Stimulated activated CD4-positive, alpha-beta T cell treated with anti-CD3 and anti-CD28 coated beads, Interleukin-1b, Interleukin-23, amount 100 ng/mL, for 4 hours (primary cell): ENCODE measurements around the gene TSR3.
"Not testable (repeated sequence)": the region's sequence is repeated elsewhere in the genome, so short reads cannot be mapped to it uniquely, and the experiment has no call there.

Experiments
- DNase-seq, 2 donors: peaks; one replicate each; pipeline ENCODE4 v3.0.0-alpha.2; 2020; ENCODE audit warnings: low read depth in 2 of 2

The TSR3 gene

GRCh38 chr16:1337486-1337885, 14.2 kb downstream of the TSR3 start:
- no peak for DNase-seq

- DNase-seq: no peak
Observed at GRCh38 chr16:1336619-1337018, 15.1 kb downstream of the TSR3 start.

- no peak for DNase-seq
Observed at GRCh38 chr16:1335996-1336395, 15.7 kb downstream of the TSR3 start.

GRCh38 chr16:1335211-1335971, 16.3 kb downstream of the TSR3 start:
- DNase-seq: no peak

GRCh38 chr16:1334739-1335138, 16.9 kb downstream of the TSR3 start:
- no peak for DNase-seq

GRCh38 chr16:1333854-1334700, 17.6 kb downstream of the TSR3 start:
- DNase-seq: no peak

- DNase-seq: peak in 1 of 2 donors; percentile 40
Observed at GRCh38 chr16:1333149-1333812, 18.4 kb downstream of the TSR3 start, which contains the start of gene BAIAP3. TSS of gene BAIAP3 (plus strand) at chr16:1333645. CDS start at chr16:1338550, 4,905 bp downstream.

- no peak for DNase-seq
Observed at GRCh38 chr16:1332618-1333148, 19.0 kb downstream of the TSR3 start.

GRCh38 chr16:1331712-1332617, 19.7 kb downstream of the TSR3 start:
- DNase-seq: no peak

GRCh38 chr16:1330931-1331711, 20.6 kb downstream of the TSR3 start:
- no peak for DNase-seq

- DNase-seq: no peak
Observed at GRCh38 chr16:1330260-1330914, 21.3 kb downstream of the TSR3 start.

- DNase-seq: not testable (repeated sequence)
Observed at GRCh38 chr16:1328961-1329360, 22.7 kb downstream of the TSR3 start.

- not testable (repeated sequence) for DNase-seq
Observed at GRCh38 chr16:1328136-1328535, 23.5 kb downstream of the TSR3 start.

GRCh38 chr16:1327619-1327947, 24.1 kb downstream of the TSR3 start:
- no peak for DNase-seq

- no peak for DNase-seq
Observed at GRCh38 chr16:1326946-1327618, 24.6 kb downstream of the TSR3 start.

GRCh38 chr16:1326391-1326790, 25.3 kb downstream of the TSR3 start:
- no peak for DNase-seq

GRCh38 chr16:1325673-1326371, 25.9 kb downstream of the TSR3 start:
- DNase-seq: no peak

GRCh38 chr16:1325261-1325660, 26.4 kb downstream of the TSR3 start:
- DNase-seq: no peak
